UCSD-AML1 (cell line): ENCODE results near the gene ZNF358.
A peak's percentile ranks its signal among the peaks of the same experiment; 100 is the strongest.

Experiments used
- DNase-seq: peaks from one replicate; lab custom pipeline; 2025; ENCODE audit not compliant: unreplicated experiment; lab: John Stamatoyannopoulos, UW

ZNF358 gene

DNA sequence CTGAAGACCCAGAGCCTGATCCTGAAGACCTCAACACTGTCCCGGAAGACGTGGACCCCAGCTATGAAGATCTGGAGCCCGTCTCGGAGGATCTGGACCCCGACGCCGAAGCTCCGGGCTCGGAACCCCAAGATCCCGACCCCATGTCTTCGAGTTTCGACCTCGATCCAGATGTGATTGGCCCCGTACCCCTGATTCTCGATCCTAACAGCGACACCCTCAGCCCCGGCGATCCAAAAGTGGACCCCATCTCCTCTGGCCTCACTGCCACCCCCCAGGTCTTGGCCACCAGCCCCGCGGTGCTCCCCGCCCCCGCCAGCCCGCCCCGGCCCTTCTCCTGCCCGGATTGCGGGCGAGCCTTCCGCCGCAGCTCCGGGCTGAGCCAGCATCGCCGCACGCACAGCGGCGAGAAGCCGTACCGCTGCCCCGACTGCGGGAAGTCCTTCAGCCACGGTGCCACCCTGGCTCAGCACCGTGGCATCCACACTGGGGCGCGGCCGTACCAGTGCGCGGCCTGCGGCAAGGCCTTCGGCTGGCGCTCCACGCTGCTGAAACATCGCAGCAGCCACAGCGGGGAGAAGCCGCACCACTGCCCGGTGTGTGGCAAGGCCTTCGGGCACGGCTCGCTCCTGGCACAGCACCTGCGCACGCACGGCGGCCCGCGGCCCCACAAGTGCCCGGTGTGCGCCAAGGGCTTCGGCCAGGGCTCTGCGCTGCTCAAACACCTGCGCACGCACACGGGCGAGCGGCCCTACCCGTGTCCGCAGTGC is 3.6 kb downstream of the ZNF358 start:
- no peak for DNase-seq

- no peak for DNase-seq
Observed at GRCh38 chr19:7520131-7521051, 4.5 kb downstream of the ZNF358 start.

DNA sequence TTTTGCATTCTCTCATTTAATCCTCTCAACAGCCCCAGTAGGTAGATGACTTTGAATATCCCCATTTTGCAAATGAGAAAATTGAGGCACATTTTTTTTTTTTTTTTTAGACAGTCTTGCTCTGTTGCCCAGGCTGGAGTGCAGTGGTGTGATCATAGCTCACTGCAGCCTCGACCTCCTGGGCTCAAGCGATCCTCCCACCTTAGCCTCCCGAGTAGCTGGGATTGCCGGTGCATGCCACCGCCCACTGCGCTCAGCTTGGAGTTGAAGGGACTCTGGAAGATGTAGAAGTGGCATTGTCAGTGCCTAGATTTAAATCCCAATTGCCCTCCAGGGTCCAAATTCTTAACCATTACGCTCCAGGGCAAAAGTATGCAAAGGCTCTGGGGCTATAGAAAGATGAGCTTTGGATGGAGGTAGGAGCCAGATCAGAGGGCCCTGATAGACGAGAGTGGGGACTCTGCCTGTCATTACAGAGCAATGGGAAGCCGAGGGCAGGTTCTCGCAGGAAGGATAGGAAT is 5.7 kb downstream of the ZNF358 start:
- DNase-seq = no peak

- peak; percentile 99 for DNase-seq
Observed at GRCh38 chr19:7522072-7522922, 6.4 kb downstream of the ZNF358 start, which contains the start of gene MCOLN1. Gene MCOLN1, plus strand, starts transcription at chr19:7522624. Its CDS starts 127 bp downstream, at chr19:7522751.

DNA sequence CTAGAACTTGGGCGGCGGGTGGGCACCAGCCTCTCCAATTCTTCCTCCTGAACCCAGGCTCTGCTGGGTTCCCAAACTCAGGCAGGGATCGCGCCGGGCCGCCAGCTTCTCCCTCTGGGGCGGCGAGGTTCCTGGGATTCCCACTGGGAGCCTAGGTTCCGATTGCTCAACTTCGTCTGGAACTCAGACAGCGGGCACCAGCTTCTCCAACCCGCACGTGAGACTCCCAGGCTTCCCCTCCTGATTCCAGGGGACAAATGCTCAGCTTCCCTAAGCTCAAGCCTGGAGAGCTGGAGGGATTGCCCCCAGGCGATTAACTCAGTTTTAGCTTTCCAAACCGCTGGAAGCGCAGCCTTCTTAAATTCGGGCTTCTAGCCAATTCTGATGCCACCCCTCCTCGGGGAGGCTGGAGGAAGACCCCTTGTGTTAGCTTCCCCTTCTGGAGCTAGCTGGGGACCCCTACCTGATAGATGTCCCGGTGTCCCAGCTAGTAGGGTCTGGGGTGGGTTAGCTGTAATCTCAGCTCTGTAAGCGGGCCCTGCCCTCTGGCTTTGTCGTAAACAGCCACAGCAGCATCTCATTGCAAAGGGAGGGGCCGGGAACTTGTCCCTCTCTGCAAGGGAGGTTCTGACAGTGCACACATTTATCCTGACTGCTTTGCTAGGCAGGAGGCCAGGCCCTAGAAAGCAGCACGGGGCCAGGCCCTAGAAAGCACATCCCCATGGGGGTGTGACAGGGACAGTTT is 7.2 kb downstream of the ZNF358 start:
- DNase-seq = no peak

GRCh38 chr19:7524523-7524922 is 8.6 kb downstream of the ZNF358 start:
- DNase-seq = no peak

DNA sequence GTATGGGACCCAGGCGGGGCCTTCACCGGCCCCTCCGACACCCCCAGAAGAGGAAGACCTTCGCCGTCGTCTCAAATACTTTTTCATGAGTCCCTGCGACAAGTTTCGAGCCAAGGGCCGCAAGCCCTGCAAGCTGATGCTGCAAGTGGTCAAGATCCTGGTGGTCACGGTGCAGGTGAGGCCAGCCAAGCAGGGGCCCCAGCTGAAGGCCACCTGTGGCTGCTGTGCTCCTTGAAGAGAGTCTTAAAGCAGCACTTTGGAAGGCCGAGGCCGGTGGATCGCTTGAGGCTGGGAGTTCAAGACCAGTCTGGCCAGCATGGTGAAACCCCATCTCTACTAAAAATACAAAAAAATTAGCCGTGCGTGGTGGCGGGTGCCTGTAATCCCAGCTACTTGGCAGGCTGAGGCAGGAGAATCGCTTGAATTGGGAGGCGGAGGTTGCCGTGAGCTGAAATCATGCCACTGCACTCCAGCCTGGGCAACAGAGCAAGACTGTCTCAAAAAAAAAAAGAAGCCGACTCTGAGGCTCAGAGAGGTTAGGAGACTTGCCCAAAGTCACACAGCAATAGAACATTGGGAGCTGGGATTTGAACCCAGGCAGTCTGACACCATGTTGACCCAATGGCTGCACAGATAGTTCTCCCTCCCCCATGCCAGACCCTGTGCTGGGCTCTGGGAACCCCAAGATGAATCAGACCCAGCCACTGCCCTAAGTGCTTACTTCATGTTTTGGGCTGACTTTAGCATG is 9.3 kb downstream of the ZNF358 start:
- no peak for DNase-seq

GRCh38 chr19:7526059-7526929 is 10.4 kb downstream of the ZNF358 start:
- DNase-seq = no peak

DNA sequence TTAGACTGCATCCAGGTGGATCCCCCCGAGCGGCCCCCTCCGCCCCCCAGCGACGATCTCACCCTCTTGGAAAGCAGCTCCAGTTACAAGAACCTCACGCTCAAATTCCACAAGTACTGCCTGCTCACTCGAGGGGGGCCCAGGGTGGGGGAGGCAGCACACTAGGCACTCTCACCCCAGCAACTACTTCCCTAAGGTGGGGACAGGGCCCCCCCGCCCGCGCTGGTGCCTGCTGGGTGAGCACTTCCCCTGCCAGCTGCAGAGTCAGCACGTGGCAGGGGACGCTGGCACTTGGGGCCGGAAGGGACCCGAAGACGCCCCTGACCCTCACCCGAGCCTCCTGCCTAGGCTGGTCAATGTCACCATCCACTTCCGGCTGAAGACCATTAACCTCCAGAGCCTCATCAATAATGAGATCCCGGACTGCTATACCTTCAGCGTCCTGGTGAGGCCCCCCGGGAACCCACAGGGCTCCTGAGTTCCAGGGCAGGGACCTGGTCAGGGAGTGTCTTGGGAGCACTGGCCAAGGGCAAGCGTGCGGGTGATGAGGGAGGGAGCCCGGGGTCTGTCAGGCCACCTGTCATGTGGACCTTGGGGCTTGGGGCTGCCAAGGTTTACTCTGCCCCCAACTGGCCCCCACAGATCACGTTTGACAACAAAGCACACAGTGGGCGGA is 11.8 kb downstream of the ZNF358 start:
- no peak for DNase-seq

DNA sequence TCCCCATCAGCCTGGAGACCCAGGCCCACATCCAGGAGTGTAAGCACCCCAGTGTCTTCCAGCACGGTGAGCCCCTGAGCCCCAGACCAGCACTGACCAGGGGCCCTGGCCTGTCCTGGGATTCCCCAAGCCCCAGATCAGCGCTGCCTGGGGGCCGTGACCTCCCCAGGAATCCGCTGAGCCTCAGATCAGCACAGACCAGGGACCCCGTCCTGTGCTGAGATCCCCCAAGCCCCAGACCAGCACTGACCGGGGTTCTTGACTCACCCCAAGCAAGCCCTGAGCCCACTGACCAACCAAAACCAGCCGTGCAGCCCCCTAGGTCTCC is 12.3 kb downstream of the ZNF358 start:
- no peak for DNase-seq

DNA sequence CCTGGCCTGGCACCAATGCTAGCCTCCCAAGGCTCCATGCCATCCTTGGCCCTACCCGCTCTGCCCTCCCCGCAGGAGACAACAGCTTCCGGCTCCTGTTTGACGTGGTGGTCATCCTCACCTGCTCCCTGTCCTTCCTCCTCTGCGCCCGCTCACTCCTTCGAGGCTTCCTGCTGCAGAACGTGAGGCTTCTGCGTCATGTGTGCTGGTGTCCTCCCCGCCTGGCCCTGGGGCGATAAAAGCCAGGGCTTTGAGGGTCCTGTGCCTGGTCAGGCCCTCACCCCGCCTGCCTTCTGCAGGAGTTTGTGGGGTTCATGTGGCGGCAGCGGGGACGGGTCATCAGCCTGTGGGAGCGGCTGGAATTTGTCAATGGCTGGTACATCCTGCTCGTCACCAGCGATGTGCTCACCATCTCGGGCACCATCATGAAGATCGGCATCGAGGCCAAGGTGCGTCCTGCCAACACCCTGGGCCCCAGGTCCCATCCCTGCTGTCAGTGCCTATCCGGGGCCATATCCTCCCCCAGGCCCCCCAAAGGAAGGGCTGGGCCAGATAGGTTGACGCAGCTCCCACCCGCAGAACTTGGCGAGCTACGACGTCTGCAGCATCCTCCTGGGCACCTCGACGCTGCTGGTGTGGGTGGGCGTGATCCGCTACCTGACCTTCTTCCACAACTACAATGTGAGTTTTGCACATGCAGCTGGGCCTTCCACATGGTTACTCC is 12.8 kb downstream of the ZNF358 start:
- DNase-seq = no peak

GRCh38 chr19:7529246-7529600 is 13.3 kb downstream of the ZNF358 start:
- no peak for DNase-seq

- DNase-seq = no peak
Observed at GRCh38 chr19:7529610-7530490, 13.9 kb downstream of the ZNF358 start.

GRCh38 chr19:7533281-7533885 is 17.5 kb downstream of the ZNF358 start:
- no peak for DNase-seq

DNA sequence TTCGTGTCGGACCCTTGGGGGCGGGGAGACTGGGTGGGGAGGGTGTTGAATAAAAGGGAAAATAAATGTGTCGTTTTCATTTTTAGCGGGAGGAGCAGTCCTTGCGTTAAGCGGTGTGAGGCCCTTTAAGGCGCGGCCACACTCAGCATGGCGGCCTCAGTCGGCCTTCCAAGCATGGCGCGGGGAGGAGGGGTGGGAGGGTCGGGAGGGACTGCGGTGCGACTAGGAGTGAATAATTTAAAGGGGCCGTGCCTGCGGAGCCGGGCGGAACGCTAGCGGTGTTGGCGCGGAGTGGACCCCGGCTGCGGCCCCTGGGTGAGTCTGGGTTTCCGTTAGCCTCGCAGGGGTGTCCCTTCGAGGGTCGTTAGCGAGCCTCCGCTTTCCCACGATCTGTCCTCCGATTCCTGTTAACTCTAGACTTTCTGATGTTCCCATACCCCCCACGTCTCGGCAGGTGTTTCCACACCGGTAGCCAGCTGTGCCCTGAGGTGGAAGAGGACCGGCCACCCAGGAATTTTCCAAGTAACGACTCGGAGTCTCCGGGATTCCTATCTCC is 18.1 kb downstream of the ZNF358 start:
- peak; percentile 56 for DNase-seq

DNA sequence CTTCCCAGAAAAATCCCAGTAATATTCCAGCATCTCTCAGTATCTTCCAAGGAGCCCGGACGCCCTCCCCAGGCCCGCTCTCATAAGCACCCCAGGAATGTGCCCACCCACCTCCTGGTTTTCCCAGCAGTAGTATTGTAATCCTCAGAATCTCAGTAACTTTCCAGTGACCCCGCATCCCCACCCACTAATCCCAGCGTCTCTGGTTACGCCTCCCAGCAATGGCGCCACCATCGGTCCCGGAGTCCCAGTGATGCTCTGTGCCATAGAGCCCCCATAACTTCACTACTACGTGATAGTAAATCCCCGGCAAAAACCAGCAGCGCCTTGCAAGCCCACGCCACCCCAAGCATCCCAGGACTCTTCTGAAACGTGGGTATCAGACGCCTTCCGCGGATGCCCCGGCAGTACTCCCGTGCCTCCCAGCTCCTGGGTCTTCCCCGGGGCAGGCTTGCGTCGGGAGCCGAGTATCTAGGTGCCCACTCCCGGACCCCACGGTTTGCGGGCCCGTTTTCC is 18.7 kb downstream of the ZNF358 start:
- DNase-seq = peak; percentile 45
